HG03159 (cell line): ENCODE measurements around the gene CNPY2.

Source experiments
- ATAC-seq: cut with Tn5 transposase; IDR thresholded peaks from one replicate; pipeline ENCODE4 v1.9.1; 2021; ENCODE audit warnings: mild to moderate bottlenecking, moderate library complexity; ENCODE audit not compliant: unreplicated experiment

Gene CNPY2

GRCh38 chr12:56260380-56260779, 55.4 kb downstream of the CNPY2 start:
- no peak for ATAC-seq
